LNCaP clone FGC (cell line): Measurements from ENCODE around the gene GP9.
A peak's percentile ranks its signal among the peaks of the same experiment; 100 is the strongest.

Experiments
- DNase-seq: peaks from one replicate; pipeline ENCODE4 v3.0.0-alpha.2; 2011; ENCODE audit warnings: low read depth
- H3K4me3 ChIP-seq: 2 replicates; pipeline ENCODE4 v1.5.1; 2011; ENCODE audit warnings: mild to moderate bottlenecking, low read depth, low read length, control low read depth
- CTCF ChIP-seq: IDR thresholded peaks from 2 replicates; pipeline ENCODE4 v1.5.1; 2012; ENCODE audit warnings: mild to moderate bottlenecking; ENCODE audit not compliant: control insufficient read depth, insufficient read depth; ENCODE audit errors: extremely low read depth

Gene GP9

GRCh38 chr3:129047553-129047839 lies 13.1 kb upstream of the GP9 start:
- TF ChIP-seq CTCF, result no peak
- no peak overlapping the region for H3K4me3 ChIP-seq
- no peak for DNase-seq

- H3K4me3 ChIP-seq, result no peak overlapping the region
- no peak for TF ChIP-seq CTCF
- DNase-seq, result no peak
These were observed 9.9 kb upstream of the GP9 start for GRCh38 chr3:129050556-129051295.

- TF ChIP-seq CTCF, result no peak
- no peak for DNase-seq
- no peak overlapping the region for H3K4me3 ChIP-seq
These were observed 8.7 kb upstream of the GP9 start for GRCh38 chr3:129051871-129052340.

- no peak overlapping the region for H3K4me3 ChIP-seq
- TF ChIP-seq CTCF, result 0 out of 2 replicates have a peak, but pooled peaks have one; percentile 4
- no peak for DNase-seq
These were observed 7.9 kb upstream of the GP9 start for GRCh38 chr3:129052675-129053074.

GRCh38 chr3:129054605-129055104 lies 5.9 kb upstream of the GP9 start:
- TF ChIP-seq CTCF, result no peak
- no peak for DNase-seq
- no peak overlapping the region for H3K4me3 ChIP-seq

- no peak for DNase-seq
- TF ChIP-seq CTCF, result no peak
- H3K4me3 ChIP-seq, result no peak overlapping the region
These were observed 4.0 kb upstream of the GP9 start for GRCh38 chr3:129056451-129057173.
